ENCODE results near the gene RAB11A.

Gene RAB11A

DNA sequence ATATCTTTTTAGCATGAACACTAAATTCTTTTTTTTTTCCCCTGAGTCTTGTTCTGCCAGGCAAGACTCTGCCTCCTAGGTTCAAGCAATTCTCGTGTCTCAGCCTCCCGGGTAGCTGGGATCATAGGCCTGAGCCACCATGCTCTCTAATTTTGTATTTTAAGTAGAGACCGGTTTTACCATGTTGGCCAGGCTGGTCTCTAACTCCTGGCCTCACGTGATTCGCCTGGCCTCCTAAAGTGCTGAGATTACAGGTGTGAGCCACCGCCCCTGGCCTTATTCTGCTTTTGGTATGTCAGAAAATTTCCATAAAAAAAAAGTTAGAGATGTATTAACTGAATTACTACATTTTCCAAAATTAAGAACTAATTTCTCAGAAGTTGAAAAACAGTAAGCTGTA is 14.3 kb downstream of the RAB11A start:
- DNase-seq (ENCODE audit: low read depth in 1 of 2, low spot score in 1 of 2), result no peak

DNA sequence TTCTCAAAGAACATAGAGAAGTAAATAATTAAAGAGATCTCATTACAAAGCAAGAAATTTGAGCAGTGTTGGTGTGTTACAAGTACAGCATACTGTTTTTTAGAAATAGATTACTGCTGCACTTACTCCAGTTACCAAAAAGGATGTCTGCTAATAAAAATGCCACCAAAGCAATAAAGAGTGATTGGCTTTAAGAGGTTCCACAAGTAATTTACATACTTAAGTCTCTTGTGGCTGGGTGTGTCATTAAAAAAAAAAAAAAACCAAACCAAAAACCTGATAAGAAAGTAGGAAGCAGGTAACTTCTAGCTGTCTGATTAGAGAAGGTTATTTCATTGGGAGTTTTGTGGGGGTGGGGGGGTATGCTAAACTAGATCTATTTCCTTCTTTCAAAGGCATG is 15.2 kb downstream of the RAB11A start:
- DNase-seq (ENCODE audit: low read depth in 1 of 2, low spot score in 1 of 2), result no peak

DNA sequence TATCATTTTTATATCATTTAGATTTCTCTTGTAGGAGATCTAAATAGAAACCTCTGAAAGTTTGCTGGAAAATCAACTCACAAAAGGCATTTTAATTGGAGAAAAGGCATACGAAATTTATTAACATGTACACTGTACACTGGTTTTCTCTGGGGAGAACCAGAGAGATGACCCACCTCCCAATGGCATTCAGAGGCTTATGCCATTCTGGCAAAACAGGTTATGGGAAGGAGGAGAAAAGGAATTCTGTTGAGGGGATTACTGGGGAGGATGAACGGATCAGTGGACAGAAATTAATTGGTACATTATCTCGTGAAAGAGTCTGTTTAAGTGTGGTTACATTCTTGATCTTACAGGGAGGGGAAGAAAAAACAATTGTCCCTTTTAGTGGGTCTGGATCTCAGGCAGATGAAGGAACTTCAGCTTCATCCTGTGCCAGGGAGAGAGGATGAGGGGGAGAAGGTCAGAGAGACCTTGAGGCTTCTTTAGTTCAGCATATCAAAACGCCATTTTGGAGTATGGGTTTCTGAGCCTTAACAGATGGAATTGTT is 16.5 kb downstream of the RAB11A start:
- no peak for DNase-seq (ENCODE audit: low read depth in 1 of 2, low spot score in 1 of 2)

GRCh38 chr15:65887565-65887964 is 18.3 kb downstream of the RAB11A start:
- DNase-seq (ENCODE audit: low read depth in 1 of 2, low spot score in 1 of 2), result peak in 1 of 2 donors; percentile 53

DNA sequence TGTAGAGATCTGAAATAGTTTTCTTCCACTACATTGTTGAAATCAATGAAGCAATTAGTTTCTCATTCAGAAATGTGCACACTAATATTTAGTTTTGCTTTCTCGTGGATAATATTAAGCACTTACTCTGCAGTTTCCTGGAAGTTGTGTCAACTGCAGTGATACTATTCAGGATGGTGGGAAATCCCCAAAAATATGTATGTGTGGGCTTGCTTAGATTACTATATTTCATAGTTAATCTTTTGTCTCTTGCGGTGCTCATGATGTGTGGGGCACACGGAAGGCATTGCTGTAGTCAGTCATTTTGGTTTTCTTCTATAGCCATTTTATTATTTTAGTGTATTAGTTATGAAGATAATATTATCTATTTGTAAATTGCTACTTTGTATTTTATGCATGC is 19.7 kb downstream of the RAB11A start:
- DNase-seq (ENCODE audit: low read depth in 1 of 2, low spot score in 1 of 2), result no peak

DNA sequence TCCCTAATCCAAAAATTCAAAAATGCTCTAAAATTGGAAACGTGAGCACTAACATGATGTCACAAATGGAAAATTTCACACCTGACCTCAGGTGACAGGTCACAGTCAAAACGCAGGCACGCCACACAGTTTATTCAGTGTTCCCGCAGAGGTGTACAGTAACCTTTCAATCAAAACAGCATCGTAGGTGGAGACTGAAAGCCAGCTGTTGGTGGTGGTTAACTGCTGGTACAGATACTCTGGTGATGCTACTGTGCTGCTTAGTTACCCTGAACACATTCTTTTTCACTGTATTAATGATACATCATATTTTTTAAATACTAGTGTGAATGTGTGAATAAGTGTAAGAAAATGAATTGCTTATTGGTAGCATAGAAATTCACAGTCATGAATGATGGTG is 23.8 kb downstream of the RAB11A start:
- no peak for DNase-seq (ENCODE audit: low read depth in 1 of 2, low spot score in 1 of 2)

DNA sequence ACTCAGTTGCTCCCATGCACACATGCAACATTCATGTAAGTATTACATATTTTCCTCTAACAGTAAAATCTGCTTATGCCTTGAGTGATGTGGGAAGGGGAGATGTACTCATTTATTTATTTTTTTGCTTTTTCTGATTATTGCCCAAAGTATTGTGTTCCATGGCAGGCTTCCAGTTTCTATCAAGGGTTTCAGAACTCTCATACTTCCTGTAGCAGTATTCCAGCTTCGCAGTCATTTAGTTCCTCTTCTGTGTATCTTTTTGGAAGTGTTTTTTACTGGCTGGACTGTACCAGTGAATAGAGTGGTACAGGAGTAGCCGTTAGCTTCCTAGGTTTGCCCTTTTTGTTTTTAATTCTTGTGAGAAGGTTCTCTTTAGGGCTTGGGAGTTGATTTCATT is 26.9 kb downstream of the RAB11A start:
- DNase-seq (ENCODE audit: low read depth in 1 of 2, low spot score in 1 of 2), result no peak

GRCh38 chr15:65900488-65900887 is 31.2 kb downstream of the RAB11A start:
- DNase-seq (ENCODE audit: low read depth in 1 of 2, low spot score in 1 of 2), result no peak

- DNase-seq (ENCODE audit: low read depth in 1 of 2, low spot score in 1 of 2), result no peak
These were observed 32.0 kb downstream of the RAB11A start for GRCh38 chr15:65901336-65901735.

GRCh38 chr15:65901836-65902235 is 32.5 kb downstream of the RAB11A start:
- no peak for DNase-seq (ENCODE audit: low read depth in 1 of 2, low spot score in 1 of 2)

DNA sequence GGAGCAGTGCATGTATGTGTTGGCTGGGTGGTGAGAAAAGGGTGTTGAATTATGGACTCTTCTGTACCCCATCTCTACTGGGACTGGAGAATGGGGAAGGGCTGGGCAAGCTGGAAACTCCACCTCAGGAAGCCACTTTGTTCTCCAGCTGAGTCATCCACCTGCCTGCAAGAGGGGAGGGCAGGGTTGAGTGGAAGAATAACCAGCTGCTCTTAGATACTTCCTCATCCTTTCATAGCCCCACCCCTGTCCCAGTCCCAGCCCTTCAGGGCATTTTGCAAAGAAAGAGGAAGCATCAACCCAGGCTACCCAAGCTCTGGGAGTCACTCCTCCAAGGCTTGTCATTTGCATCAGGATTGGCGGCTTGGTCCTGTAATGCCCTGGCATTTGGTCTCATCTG is 33.1 kb downstream of the RAB11A start:
- DNase-seq (ENCODE audit: low read depth in 1 of 2, low spot score in 1 of 2), result no peak

- DNase-seq (ENCODE audit: low read depth in 1 of 2, low spot score in 1 of 2), result no peak
These were observed 34.2 kb downstream of the RAB11A start for GRCh38 chr15:65903296-65904073.

DNA sequence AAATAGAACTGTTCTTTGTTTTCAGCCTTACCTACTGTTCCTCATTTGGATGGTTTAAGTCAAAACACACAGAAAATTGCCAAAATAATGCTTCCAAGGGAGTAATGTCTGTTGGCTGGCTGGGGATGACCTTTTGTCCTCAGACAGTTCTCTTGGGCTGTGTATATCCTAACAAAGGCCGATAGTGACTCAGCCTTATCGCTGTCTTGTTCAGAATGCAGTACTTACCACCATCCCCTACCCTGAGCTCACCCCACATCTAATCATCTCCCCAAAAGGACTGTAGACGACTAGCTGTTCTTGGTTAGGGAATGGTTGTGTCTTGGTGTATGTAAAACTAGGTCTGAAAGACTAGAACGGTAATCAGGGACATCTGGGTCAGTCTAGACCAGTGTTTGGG is 35.0 kb downstream of the RAB11A start:
- no peak for DNase-seq (ENCODE audit: low read depth in 1 of 2, low spot score in 1 of 2)

DNA sequence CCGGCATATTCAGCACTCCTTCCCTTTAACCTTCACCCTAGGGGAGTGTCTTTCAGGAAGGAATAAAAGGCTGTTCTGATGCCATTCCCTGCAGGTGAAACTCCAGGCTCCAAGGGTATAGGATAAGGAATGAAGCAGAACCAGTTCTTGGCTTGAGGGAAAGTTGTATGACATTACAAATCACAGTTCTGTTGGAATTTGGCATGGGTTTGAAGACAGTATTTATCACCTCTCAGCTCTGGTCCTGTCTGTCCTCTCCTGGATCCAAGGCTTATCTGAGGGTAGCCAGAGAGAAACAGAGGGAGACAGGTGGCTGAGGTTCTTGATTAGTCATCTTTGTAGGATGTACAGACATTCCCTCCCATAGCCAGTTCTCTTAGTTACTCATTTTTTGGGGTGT is 37.1 kb downstream of the RAB11A start:
- no peak for DNase-seq (ENCODE audit: low read depth in 1 of 2, low spot score in 1 of 2)

- no peak for DNase-seq (ENCODE audit: low read depth in 1 of 2, low spot score in 1 of 2)
These were observed 38.4 kb downstream of the RAB11A start for GRCh38 chr15:65907661-65908060.

- DNase-seq (ENCODE audit: low read depth in 1 of 2, low spot score in 1 of 2), result no peak
These were observed 39.6 kb downstream of the RAB11A start for GRCh38 chr15:65908876-65909275.

DNA sequence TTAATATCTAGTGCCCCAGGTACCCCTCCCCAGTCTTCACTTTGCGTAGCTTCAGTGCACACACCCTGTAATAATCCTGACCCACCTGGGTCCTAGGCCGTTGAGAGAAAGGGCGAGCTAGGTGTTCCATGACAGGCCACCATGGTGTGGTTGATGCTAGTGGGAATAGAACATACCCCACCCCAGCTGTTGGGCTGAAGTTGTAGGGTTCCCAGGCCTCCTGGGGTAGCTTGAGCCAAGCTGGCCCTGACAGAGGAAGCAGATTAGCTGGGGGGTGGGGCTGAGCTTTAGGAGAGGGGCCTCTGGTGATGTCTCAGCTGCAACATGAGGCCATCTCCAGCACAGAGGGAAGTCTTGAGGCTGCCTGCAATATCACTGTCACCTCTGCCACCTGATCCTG is 40.5 kb downstream of the RAB11A start:
- DNase-seq (ENCODE audit: low read depth in 1 of 2, low spot score in 1 of 2), result no peak

DNA sequence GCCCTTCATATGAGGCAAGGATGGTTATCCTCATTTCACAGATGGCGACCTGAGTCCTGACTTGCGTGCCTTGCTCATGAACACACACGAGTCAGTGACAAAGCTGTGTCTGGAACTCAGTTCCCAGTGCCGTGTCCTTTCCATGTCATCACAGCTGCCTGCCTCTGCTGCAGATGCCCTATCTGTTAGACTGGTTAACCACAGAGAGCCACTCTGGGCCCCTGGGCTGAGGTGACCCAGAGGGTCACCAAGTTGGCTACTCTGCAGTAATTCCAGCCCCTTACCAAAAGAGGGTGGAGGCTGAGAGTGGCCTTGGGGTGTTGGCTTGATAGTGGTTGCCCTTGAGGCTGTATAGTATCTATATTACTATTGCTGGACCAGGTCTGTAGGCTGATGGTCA is 41.0 kb downstream of the RAB11A start:
- DNase-seq (ENCODE audit: low read depth in 1 of 2, low spot score in 1 of 2), result no peak

DNA sequence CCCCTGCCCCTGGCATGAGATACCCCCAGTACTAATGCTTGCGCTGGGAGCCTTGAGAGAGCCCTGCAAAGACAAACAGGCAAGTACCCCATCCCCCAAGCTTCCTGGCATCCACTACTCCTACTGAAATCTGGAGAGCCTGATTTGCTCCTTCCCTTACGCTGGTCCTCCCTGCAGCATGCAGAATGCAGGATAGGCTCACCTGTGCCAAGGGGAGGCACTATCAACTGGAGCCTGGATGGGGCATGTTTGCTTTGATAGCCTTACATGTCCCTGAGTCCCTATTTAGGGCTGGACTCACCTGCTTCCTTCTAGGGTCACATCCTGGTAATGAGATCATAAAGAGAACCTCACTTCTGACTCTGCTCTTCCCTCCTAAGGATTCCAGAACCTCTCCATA is 42.9 kb downstream of the RAB11A start:
- DNase-seq (ENCODE audit: low read depth in 1 of 2, low spot score in 1 of 2), result no peak

DNA sequence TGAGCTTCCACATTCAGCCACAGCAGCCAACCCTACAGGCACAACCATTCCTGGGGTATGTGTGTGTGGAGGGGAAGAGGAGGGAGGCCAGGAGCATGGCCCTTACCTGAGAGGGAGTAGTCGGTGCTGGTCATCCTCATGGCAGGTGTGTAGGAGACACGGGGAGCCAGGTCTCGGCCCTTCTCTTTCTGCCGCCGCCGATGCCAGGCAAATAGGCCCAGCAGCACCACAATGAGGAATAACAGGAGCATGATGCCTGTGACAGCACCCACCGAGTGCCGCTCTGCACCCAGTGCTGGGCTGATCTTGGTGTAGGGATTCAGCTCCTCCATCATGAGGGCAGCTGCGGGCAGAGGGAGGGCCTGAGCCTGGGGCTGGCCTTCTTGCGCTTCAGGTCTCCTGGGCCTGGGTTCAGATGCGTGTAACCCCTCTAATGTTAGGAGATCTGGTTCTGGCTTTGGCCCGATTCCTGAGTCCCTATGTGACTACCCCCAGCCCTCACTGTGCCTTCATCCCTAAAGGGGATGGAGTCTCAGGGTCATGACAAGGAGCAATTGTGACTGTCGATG is 44.4 kb downstream of the RAB11A start:
- DNase-seq (ENCODE audit: low read depth in 1 of 2, low spot score in 1 of 2), result no peak

- no peak for DNase-seq (ENCODE audit: low read depth in 1 of 2, low spot score in 1 of 2)
These were observed 45.1 kb downstream of the RAB11A start for GRCh38 chr15:65914386-65914785.

DNA sequence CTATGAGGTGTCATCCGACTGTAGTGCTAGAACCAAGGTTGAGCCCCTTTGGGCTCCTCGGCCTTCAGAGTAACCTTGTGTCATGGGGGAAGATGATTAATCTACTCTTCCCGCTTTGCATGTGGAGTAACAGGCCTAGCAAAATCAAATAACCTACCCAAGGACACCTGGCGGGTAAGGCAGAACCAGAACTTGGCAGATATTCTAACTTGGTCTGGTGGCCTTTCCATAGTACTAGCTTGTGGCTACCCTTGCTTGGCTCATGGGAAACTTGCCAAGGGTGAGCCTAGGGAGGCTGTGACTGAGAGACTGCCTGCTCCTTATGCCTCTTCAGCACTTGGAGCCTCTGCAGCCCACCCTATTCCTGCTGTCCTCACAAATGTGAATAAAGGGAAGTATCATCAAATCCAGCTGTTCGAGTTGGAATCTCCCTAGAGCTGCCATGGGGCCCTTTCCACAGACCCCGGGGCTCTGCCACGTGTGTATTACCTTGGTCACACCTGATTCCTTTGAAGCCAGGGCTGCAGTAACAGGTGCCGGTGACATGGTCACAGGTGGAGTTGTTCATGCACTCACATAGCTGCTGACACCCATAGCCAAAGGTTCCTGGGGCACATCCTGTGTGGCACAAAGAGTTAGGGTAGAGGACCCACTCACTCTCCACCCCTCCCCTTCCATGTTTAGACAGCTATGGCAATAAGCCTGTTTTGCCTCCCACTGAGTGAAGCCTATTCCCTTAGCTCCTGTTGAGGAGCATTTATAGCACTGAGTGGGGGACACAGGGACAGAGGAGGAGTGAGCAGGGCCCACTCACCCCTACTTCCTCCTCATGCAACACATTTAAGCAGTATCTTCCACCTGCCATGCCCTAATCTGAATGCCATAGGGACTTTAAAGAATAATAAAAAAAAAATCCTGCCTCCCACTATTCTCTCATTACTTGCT is 46.0 kb downstream of the RAB11A start:
- DNase-seq (ENCODE audit: low read depth in 1 of 2, low spot score in 1 of 2), result no peak
